H1 (cell line): ENCODE data around the gene CPZ.

Experiments
- CBX8 ChIP-seq: fragments of 300-800, 300-1000 bp; sonication (generic); IDR thresholded peaks from 2 replicates; pipeline ENCODE4 v1.7.1; 2016; ENCODE audit warnings: low read depth, low read length, borderline replicate concordance
- CTCF ChIP-seq, 3 experiments: IDR thresholded peaks; 1 replicate in 2 of 3; 2 replicates in 1 of 3; pipeline versions ENCODE4 v1.5.1 to v1.6.1; 2011; ENCODE audit warnings: low read length in 3 of 3, mild to moderate bottlenecking in 3 of 3, inconsistent platforms in 2 of 3, low read depth in 1 of 3, moderate library complexity in 1 of 3; ENCODE audit not compliant: insufficient read depth in 1 of 3; ENCODE audit errors: control extremely low read depth in 1 of 3
- EZH2 ChIP-seq: fragments of 200-600 bp; sonication (generic); IDR thresholded peaks from 2 replicates; pipeline ENCODE4 v1.7.1; 2012; ENCODE audit warnings: low read depth, mild to moderate bottlenecking, moderate library complexity, low read length, inconsistent platforms; ENCODE audit not compliant: severe bottlenecking
- HDAC6 ChIP-seq: IDR thresholded peaks from one replicate; pipeline ENCODE4 v1.7.1; 2012; ENCODE audit warnings: low read depth, mild to moderate bottlenecking, inconsistent platforms, low read length, moderate library complexity
- JUND ChIP-seq: IDR thresholded peaks from 2 replicates; pipeline ENCODE4 v1.6.1; 2011; ENCODE audit warnings: mild to moderate bottlenecking, improper control_type of control experiment, low read length
- MAX ChIP-seq: IDR thresholded peaks from 2 replicates; pipeline ENCODE4 v1.6.1; 2012; ENCODE audit warnings: inconsistent platforms
- RAD21 ChIP-seq, 2 experiments: IDR thresholded peaks in 1 of 2; conservative IDR thresholded peaks in 1 of 2; 2 replicates each; pipeline ENCODE4 v1.6.1; 2011; ENCODE audit warnings: low read depth in 2 of 2, low read length in 2 of 2, improper control_type of control experiment in 1 of 2, inconsistent platforms in 1 of 2, mild to moderate bottlenecking in 1 of 2, moderate library complexity in 1 of 2
- YY1 ChIP-seq: IDR thresholded peaks from 2 replicates; pipeline ENCODE4 v1.6.1; 2011; ENCODE audit warnings: low read depth, mild to moderate bottlenecking, low read length

- TF ChIP-seq MAX: no peak
- no peak for TF ChIP-seq YY1
- TF ChIP-seq CTCF (IDR thresholded peaks at IDR 0.05; ENCODE audit: control extremely low read depth in 1 of 3, insufficient read depth in 1 of 3, low read depth in 1 of 3, low read length in 3 of 3): no peak
- TF ChIP-seq HDAC6: no peak
- TF ChIP-seq EZH2: no peak
- TF ChIP-seq RAD21 (IDR thresholded peaks at IDR 0.05 in 1 of 2, conservative IDR thresholded peaks at IDR 0.05 in 1 of 2; ENCODE audit: low read depth in 2 of 2, low read length in 2 of 2): no peak
- no peak for TF ChIP-seq CBX8
- no peak for TF ChIP-seq JUND
Observed at GRCh38 chr4:8616831-8617230, 24.3 kb downstream of the CPZ start.
